Measurements from ENCODE around the gene RNF217.
"Not testable (repeated sequence)": the region's sequence is repeated elsewhere in the genome, so short reads cannot be mapped to it uniquely, and the experiment has no call there.

The RNF217 gene

GRCh38 chr6:124963416-124963785, 1.2 kb downstream of the RNF217 start:
- TF ChIP-seq CREB5 (CRISPR knock-in tag; IDR thresholded peaks at IDR 0.05; ENCODE audit: low read depth) (no peak), TOX (CRISPR knock-in tag; IDR thresholded peaks at IDR 0.05; ENCODE audit: borderline replicate concordance) (no peak), PPARA (CRISPR knock-in tag; IDR thresholded peaks at IDR 0.05; ENCODE audit: borderline replicate concordance) (no peak), ISL1 (CRISPR knock-in tag; IDR thresholded peaks at IDR 0.05) (no peak), PATZ1 (CRISPR knock-in tag; IDR thresholded peaks at IDR 0.05; ENCODE audit: borderline replicate concordance) (no peak), CSDC2 (CRISPR knock-in tag; IDR thresholded peaks at IDR 0.05) (no peak), TCF4 (CRISPR knock-in tag; IDR thresholded peaks at IDR 0.05; ENCODE audit: borderline replicate concordance) (no peak), RARB (CRISPR knock-in tag; IDR thresholded peaks at IDR 0.05) (no peak), ZNF565 (CRISPR knock-in tag; conservative IDR thresholded peaks at IDR 0.05; ENCODE audit: low read depth) (no peak), GLIS3 (CRISPR knock-in tag; IDR thresholded peaks at IDR 0.05) (no peak), ZFP3 (CRISPR knock-in tag; IDR thresholded peaks at IDR 0.05) (no peak), SNAI2 (CRISPR knock-in tag; IDR thresholded peaks at IDR 0.05) (no peak), ARNTL (CRISPR knock-in tag; IDR thresholded peaks at IDR 0.05; ENCODE audit: borderline replicate concordance, low read depth) (no peak), OSR1 (CRISPR knock-in tag; IDR thresholded peaks at IDR 0.05) (no peak), ZNF8 (CRISPR knock-in tag; IDR thresholded peaks at IDR 0.05) (no peak), BACH2 (CRISPR knock-in tag; IDR thresholded peaks at IDR 0.05; ENCODE audit: borderline replicate concordance) (no peak), ZFP30 (CRISPR knock-in tag; IDR thresholded peaks at IDR 0.05) (no peak)
- no peak for ATAC-seq

- TF ChIP-seq SNAI2 (CRISPR knock-in tag; IDR thresholded peaks at IDR 0.05) (no peak), CSDC2 (CRISPR knock-in tag; IDR thresholded peaks at IDR 0.05) (no peak), ESRRG (CRISPR knock-in tag; IDR thresholded peaks at IDR 0.05) (no peak), OSR1 (CRISPR knock-in tag; IDR thresholded peaks at IDR 0.05) (no peak), ISL1 (CRISPR knock-in tag; IDR thresholded peaks at IDR 0.05) (no peak), CREB5 (CRISPR knock-in tag; IDR thresholded peaks at IDR 0.05; ENCODE audit: low read depth) (no peak), TCF4 (CRISPR knock-in tag; IDR thresholded peaks at IDR 0.05; ENCODE audit: borderline replicate concordance) (no peak), ARNTL (CRISPR knock-in tag; IDR thresholded peaks at IDR 0.05; ENCODE audit: borderline replicate concordance, low read depth) (no peak)
- no peak for ATAC-seq
Measured at GRCh38 chr6:124963831-124964763, 1.9 kb downstream of the RNF217 start.

- TF ChIP-seq OSR1 (CRISPR knock-in tag; IDR thresholded peaks at IDR 0.05) (no peak), TOX (CRISPR knock-in tag; IDR thresholded peaks at IDR 0.05; ENCODE audit: borderline replicate concordance) (no peak), ZNF70 (CRISPR knock-in tag; IDR thresholded peaks at IDR 0.05) (no peak), POU6F1 (CRISPR knock-in tag; IDR thresholded peaks at IDR 0.05; ENCODE audit: borderline replicate concordance, low read depth) (no peak), RARB (CRISPR knock-in tag; IDR thresholded peaks at IDR 0.05) (no peak), BACH2 (CRISPR knock-in tag; IDR thresholded peaks at IDR 0.05; ENCODE audit: borderline replicate concordance) (no peak), CSRNP3 (CRISPR knock-in tag; IDR thresholded peaks at IDR 0.05) (no peak), TCF4 (CRISPR knock-in tag; IDR thresholded peaks at IDR 0.05; ENCODE audit: borderline replicate concordance) (no peak), GLIS3 (CRISPR knock-in tag; IDR thresholded peaks at IDR 0.05) (no peak), CREB5 (CRISPR knock-in tag; IDR thresholded peaks at IDR 0.05; ENCODE audit: low read depth) (no peak), ZFP3 (CRISPR knock-in tag; IDR thresholded peaks at IDR 0.05) (no peak), ESRRG (CRISPR knock-in tag; IDR thresholded peaks at IDR 0.05) (no peak), ZFP30 (CRISPR knock-in tag; IDR thresholded peaks at IDR 0.05) (no peak), ZNF8 (CRISPR knock-in tag; IDR thresholded peaks at IDR 0.05) (no peak), ZC3H10 (CRISPR knock-in tag; IDR thresholded peaks at IDR 0.05) (no peak), ZNF565 (CRISPR knock-in tag; conservative IDR thresholded peaks at IDR 0.05; ENCODE audit: low read depth) (no peak), PPARA (CRISPR knock-in tag; IDR thresholded peaks at IDR 0.05; ENCODE audit: borderline replicate concordance) (no peak), PATZ1 (CRISPR knock-in tag; IDR thresholded peaks at IDR 0.05; ENCODE audit: borderline replicate concordance) (no peak), SNAI2 (CRISPR knock-in tag; IDR thresholded peaks at IDR 0.05) (no peak)
- no peak for ATAC-seq
Measured at GRCh38 chr6:124964764-124965105, 2.5 kb downstream of the RNF217 start.

- ATAC-seq: not testable (repeated sequence)
Measured at GRCh38 chr6:124965424-124965850, 3.2 kb downstream of the RNF217 start.

All from SK-N-SH treated with all-trans-retinoic acid at 6 μM for 48 hours (cell line).